HepG2 (cell line): ENCODE results near the gene METTL27. TPM values are rescaled to one million over a fixed set of nuclear protein-coding genes. Genes with fewer than 3 reads are reported as not detected.

Source experiments
- BHLHE40 ChIP-seq: IDR thresholded peaks from 2 replicates; pipeline ENCODE4 v1.6.1; 2011; ENCODE audit warnings: low read length, improper control_type of control experiment
- BORCS8-MEF2B ChIP-seq: sonication (generic); formaldehyde crosslinking; IDR thresholded peaks from 2 replicates; pipeline ENCODE4 v1.8.0; 2022; ENCODE audit warnings: mild to moderate bottlenecking, missing genetic modification reagents
- BRD4 ChIP-seq: sonication (generic); formaldehyde crosslinking; IDR thresholded peaks from 2 replicates; pipeline ENCODE4 v1.4.0; 2020; ENCODE audit warnings: missing genetic modification reagents
- CHD2 ChIP-seq: IDR thresholded peaks from 2 replicates; pipeline ENCODE4 v1.6.1; 2011; ENCODE audit warnings: low read depth, low read length, improper control_type of control experiment
- DDIT3 ChIP-seq: sonication (generic); formaldehyde crosslinking; IDR thresholded peaks from 2 replicates; pipeline ENCODE4 v1.4.0; 2020; ENCODE audit warnings: mild to moderate bottlenecking, missing genetic modification reagents
- ELF3 ChIP-seq: IDR thresholded peaks from 2 replicates; pipeline ENCODE4 v1.6.1; 2016; ENCODE audit warnings: missing genetic modification reagents, missing compliant biosample characterization
- FOXM1 ChIP-seq: sonication (generic); formaldehyde crosslinking; IDR thresholded peaks from 2 replicates; pipeline ENCODE4 v1.5.0; 2020; ENCODE audit warnings: missing genetic modification reagents
- FOXP1 ChIP-seq, 2 experiments: fragments of 450-650 bp in 1 of 2; IDR thresholded peaks; 2 replicates each; pipeline ENCODE4 v1.6.1; 2017 to 2018; ENCODE audit warnings: antibody characterized with exemption in 1 of 2
- HIVEP1 ChIP-seq: sonication (generic); formaldehyde crosslinking; IDR thresholded peaks from 2 replicates; pipeline ENCODE4 v1.4.0; 2020; ENCODE audit warnings: mild to moderate bottlenecking, missing genetic modification reagents
- KLF11 ChIP-seq: IDR thresholded peaks from 2 replicates; pipeline ENCODE4 v1.6.1; 2016; ENCODE audit warnings: missing compliant biosample characterization
- MED1 ChIP-seq: sonication (generic); formaldehyde crosslinking; IDR thresholded peaks from 2 replicates; pipeline ENCODE4 v1.4.0; 2020; ENCODE audit warnings: missing genetic modification reagents
- MLLT10 ChIP-seq: sonication (generic); formaldehyde crosslinking; IDR thresholded peaks from 2 replicates; pipeline ENCODE4 v1.4.0; 2020; ENCODE audit warnings: missing genetic modification reagents
- MTA1 ChIP-seq: sonication (generic); formaldehyde crosslinking; IDR thresholded peaks from 2 replicates; pipeline ENCODE4 v1.4.0; 2020; ENCODE audit warnings: missing genetic modification reagents, mild to moderate bottlenecking, borderline replicate concordance
- NFE2L1 ChIP-seq: sonication (generic); formaldehyde crosslinking; IDR thresholded peaks from 2 replicates; pipeline ENCODE4 v1.4.0; 2020; ENCODE audit warnings: missing genetic modification reagents, mild to moderate bottlenecking, borderline replicate concordance
- NR2C2 ChIP-seq: sonication (generic); formaldehyde crosslinking; IDR thresholded peaks from 2 replicates; pipeline ENCODE4 v1.4.0; 2020; ENCODE audit warnings: missing genetic modification reagents, mild to moderate bottlenecking, moderate library complexity, borderline replicate concordance
- PITX1 ChIP-seq: sonication (generic); formaldehyde crosslinking; IDR thresholded peaks from 2 replicates; pipeline ENCODE4 v1.5.1; 2020; ENCODE audit warnings: mild to moderate bottlenecking, missing genetic modification reagents
- SOX13 ChIP-seq, 3 experiments: fragments of 450-650 bp in 1 of 3; sonication (generic) in 1 of 3; formaldehyde crosslinking in 1 of 3; IDR thresholded peaks in 2 of 3; conservative IDR thresholded peaks in 1 of 3; 2 replicates each; pipeline versions ENCODE4 v1.5.0 to v1.6.1; 2016 to 2020; ENCODE audit warnings: antibody characterized with exemption in 1 of 3, mild to moderate bottlenecking in 1 of 3, missing compliant biosample characterization in 1 of 3, missing genetic modification reagents in 1 of 3, moderate library complexity in 1 of 3
- SSRP1 ChIP-seq: IDR thresholded peaks from 2 replicates; pipeline ENCODE4 v1.6.1; 2016; ENCODE audit warnings: control low read depth
- TCF7 ChIP-seq: sonication (generic); IDR thresholded peaks from 2 replicates; pipeline ENCODE4 v1.6.1; 2016; ENCODE audit warnings: antibody characterized with exemption, low read depth
- TMF1 ChIP-seq: sonication (generic); formaldehyde crosslinking; IDR thresholded peaks from 2 replicates; pipeline ENCODE4 v1.8.1; 2022; ENCODE audit warnings: low read depth, missing genetic modification reagents
- TOE1 ChIP-seq: sonication (generic); formaldehyde crosslinking; IDR thresholded peaks from 2 replicates; pipeline ENCODE4 v1.4.0; 2020; ENCODE audit warnings: mild to moderate bottlenecking, missing genetic modification reagents
- YEATS4 ChIP-seq: sonication (generic); formaldehyde crosslinking; IDR thresholded peaks from 2 replicates; pipeline ENCODE4 v1.4.0; 2020; ENCODE audit warnings: missing genetic modification reagents, borderline replicate concordance
- ZNF256 ChIP-seq: sonication (generic); formaldehyde crosslinking; conservative IDR thresholded peaks from 2 replicates; pipeline ENCODE4 v1.4.0; 2020; ENCODE audit warnings: missing genetic modification reagents
- ZNF263 ChIP-seq: sonication (generic); formaldehyde crosslinking; IDR thresholded peaks from 2 replicates; pipeline ENCODE4 v1.4.0; 2020; ENCODE audit warnings: missing genetic modification reagents
- ZNF432 ChIP-seq: sonication (generic); formaldehyde crosslinking; IDR thresholded peaks from 2 replicates; pipeline ENCODE4 v1.5.0; 2020; ENCODE audit warnings: missing genetic modification reagents, mild to moderate bottlenecking, borderline replicate concordance
- ZNF710 ChIP-seq: sonication (generic); formaldehyde crosslinking; IDR thresholded peaks from 2 replicates; pipeline ENCODE4 v1.5.0; 2020; ENCODE audit warnings: mild to moderate bottlenecking, missing genetic modification reagents, borderline replicate concordance
- ZNF780A ChIP-seq: sonication (generic); formaldehyde crosslinking; IDR thresholded peaks from 2 replicates; pipeline ENCODE4 v1.8.0; 2022; ENCODE audit warnings: mild to moderate bottlenecking, missing genetic modification reagents, moderate library complexity
- ZNF839 ChIP-seq: sonication (generic); formaldehyde crosslinking; IDR thresholded peaks from 2 replicates; pipeline ENCODE4 v1.4.0; 2020; ENCODE audit warnings: missing genetic modification reagents, mild to moderate bottlenecking, borderline replicate concordance
- polyA plus RNA-seq, 8 experiments: library from polyadenylated mRNA; depleted of rRNA in 3 of 8; stranded (reverse) in 7 of 8; unstranded in 1 of 8; fragments of >200 nt; fragmentation: Illumina TruSeq in 4 of 8; extraction: Trizol in 4 of 8; gene quantifications; 2 replicates each; pipeline versions ENCODE4 v1.2.1 to v1.2.3, GENCODE V29; 2011 to 2016; ENCODE audit warnings: low read depth in 4 of 8, missing spikeins in 1 of 8, mixed read lengths in 1 of 8; ENCODE audit not compliant: insufficient read depth in 1 of 8
- total RNA-seq, 5 experiments: library from RNA; depleted of rRNA; stranded (reverse); fragments of >200 nt; fragmentation: Illumina TruSeq; extraction: Trizol; gene quantifications; 2 replicates each; pipeline ENCODE4 v1.2.3, GENCODE V29; 2016; ENCODE audit warnings: low read depth in 1 of 5
- TF ChIP-seq, protein P1 (sequence below): sonication (generic); formaldehyde crosslinking; IDR thresholded peaks from 2 replicates; pipeline ENCODE4 v1.8.1; 2023; ENCODE audit warnings: mild to moderate bottlenecking, inconsistent platforms, moderate library complexity, missing genetic modification reagents, borderline replicate concordance

METTL27 gene
- total and polyA plus RNA-seq, 2 of the 13 experiments (the other 11 are each of a cell fraction or from before 2014, with no cell fraction given) = 2.0 to 3.0 TPM

DNA sequence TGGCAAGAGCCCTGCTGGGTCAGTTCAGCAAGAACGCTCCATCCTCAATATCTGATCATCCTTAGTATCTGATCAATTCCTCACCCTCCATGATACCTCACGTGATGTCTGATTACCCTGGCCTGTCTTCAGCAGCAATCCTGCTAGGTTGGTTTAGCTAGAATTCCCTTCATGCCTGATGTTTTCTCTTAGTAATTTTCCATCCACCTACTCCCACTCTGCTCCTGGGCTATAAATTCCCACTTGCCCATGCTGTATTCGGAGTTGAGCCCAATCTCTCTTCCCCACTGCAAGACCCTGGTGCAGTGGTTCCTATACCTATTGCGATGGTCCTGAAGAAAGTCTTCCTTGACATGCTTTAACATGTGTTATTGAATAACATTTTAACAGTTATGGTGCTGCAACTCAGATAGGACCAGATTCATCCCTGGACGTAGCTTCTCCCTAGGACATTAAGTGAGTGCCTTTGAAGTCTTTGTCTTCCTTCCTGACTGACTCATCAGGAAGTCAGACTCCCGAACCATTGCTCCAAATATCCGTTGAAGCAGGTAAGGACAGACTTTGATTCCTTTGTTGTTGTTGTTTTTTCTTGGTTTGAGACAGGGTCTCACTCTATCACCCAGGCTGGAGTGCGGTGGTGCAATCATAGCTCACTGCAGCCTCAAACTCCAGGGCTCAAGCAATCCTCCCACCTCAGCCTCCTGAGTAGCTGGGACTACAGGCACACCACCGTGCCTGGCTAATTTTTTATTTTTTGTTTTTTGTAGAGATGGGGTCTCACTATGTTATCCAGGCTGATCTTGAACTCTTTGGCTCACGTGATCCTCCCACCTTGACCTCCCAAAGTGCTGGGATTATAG, 42.8 kb downstream of the METTL27 start (continued):
- no peak for TF ChIP-seq SOX13 (IDR thresholded peaks at IDR 0.05)
- TF ChIP-seq SOX13 (CRISPR knock-in tag; conservative IDR thresholded peaks at IDR 0.05 in 1 of 2, IDR thresholded peaks at IDR 0.05 in 1 of 2) = peak in 1 of 2 experiments; percentile 37; a peak in 1 of 4 replicates
- no peak for TF ChIP-seq BRD4 (CRISPR knock-in tag)
- no peak for TF ChIP-seq ZNF710 (CRISPR knock-in tag)
- no peak for TF ChIP-seq MLLT10 (CRISPR knock-in tag)
- TF ChIP-seq ZNF780A = no peak
- no peak for TF ChIP-seq TOE1 (CRISPR knock-in tag)
- no peak for TF ChIP-seq ZNF432 (CRISPR knock-in tag)
- TF ChIP-seq CHD2 = no peak
- TF ChIP-seq TMF1 (CRISPR knock-in tag) = no peak
- TF ChIP-seq BHLHE40 = no peak
- TF ChIP-seq HIVEP1 = no peak
- TF ChIP-seq NFE2L1 (CRISPR knock-in tag) = no peak
- no peak for TF ChIP-seq DDIT3 (CRISPR knock-in tag)
- no peak for TF ChIP-seq PITX1 (CRISPR knock-in tag)
- TF ChIP-seq BORCS8-MEF2B (CRISPR knock-in tag) = no peak
- TF ChIP-seq NR2C2 (CRISPR knock-in tag) = no peak
- no peak for TF ChIP-seq MTA1 (CRISPR knock-in tag)
- no peak for TF ChIP-seq SSRP1 (CRISPR knock-in tag)
- TF ChIP-seq MED1 = no peak
- no peak for TF ChIP-seq ZNF839
- no peak for TF ChIP-seq KLF11
- TF ChIP-seq ELF3 (CRISPR knock-in tag) = peak; percentile 61; the same call in 1 of the 2 replicates
- peak; percentile 48 for TF ChIP-seq TCF7
- no peak for TF ChIP-seq YEATS4 (CRISPR knock-in tag)
- TF ChIP-seq, protein P1, sequence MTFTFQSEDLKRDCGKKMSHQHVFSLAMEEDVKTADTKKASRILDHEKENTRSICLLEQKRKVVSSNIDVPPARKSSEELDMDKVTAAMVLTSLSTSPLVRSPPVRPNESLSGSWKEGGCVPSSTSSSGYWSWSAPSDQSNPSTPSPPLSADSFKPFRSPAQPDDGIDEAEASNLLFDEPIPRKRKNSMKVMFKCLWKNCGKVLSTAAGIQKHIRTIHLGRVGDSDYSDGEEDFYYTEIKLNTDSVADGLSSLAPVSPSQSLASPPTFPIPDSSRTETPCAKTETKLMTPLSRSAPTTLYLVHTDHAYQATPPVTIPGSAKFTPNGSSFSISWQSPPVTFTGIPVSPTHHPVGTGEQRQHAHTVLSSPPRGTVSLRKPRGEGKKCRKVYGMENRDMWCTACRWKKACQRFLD (CRISPR knock-in tag) = no peak
- no peak for TF ChIP-seq ZNF263 (CRISPR knock-in tag)
- TF ChIP-seq FOXP1 (IDR thresholded peaks at IDR 0.05) = no peak
- TF ChIP-seq FOXP1 (CRISPR knock-in tag; IDR thresholded peaks at IDR 0.05) = 0 out of 2 replicates have a peak, but pooled peaks have one; percentile 12
- TF ChIP-seq ZNF256 = no peak
- TF ChIP-seq FOXM1 = no peak
